ENCODE results near the gene SAPCD2.
"Not testable (repeated sequence)": the region's sequence is repeated elsewhere in the genome, so short reads cannot be mapped to it uniquely, and the experiment has no call there.

SAPCD2 gene

GRCh38 chr9:137064880-137065164, 5.5 kb downstream of the SAPCD2 start:
- DNase-seq (ENCODE audit: low read depth in 2 of 2) = no peak

- no peak for DNase-seq (ENCODE audit: low read depth in 2 of 2)
These were observed 6.1 kb downstream of the SAPCD2 start for GRCh38 chr9:137064027-137064879.

GRCh38 chr9:137063311-137064026, 6.9 kb downstream of the SAPCD2 start:
- DNase-seq (ENCODE audit: low read depth in 2 of 2) = no peak

GRCh38 chr9:137062798-137063197, 7.6 kb downstream of the SAPCD2 start:
- DNase-seq (ENCODE audit: low read depth in 2 of 2) = not testable (repeated sequence)

- DNase-seq (ENCODE audit: low read depth in 2 of 2) = no peak
These were observed 8.0 kb downstream of the SAPCD2 start for GRCh38 chr9:137062384-137062783.

GRCh38 chr9:137058521-137059234, 11.7 kb downstream of the SAPCD2 start:
- DNase-seq (ENCODE audit: low read depth in 2 of 2) = no peak

- DNase-seq (ENCODE audit: low read depth in 2 of 2) = no peak
These were observed 12.8 kb downstream of the SAPCD2 start for GRCh38 chr9:137057545-137057944.

GRCh38 chr9:137056739-137057415, 13.5 kb downstream of the SAPCD2 start:
- DNase-seq (ENCODE audit: low read depth in 2 of 2) = no peak

- no peak for DNase-seq (ENCODE audit: low read depth in 2 of 2)
These were observed 14.7 kb downstream of the SAPCD2 start for GRCh38 chr9:137055385-137056364.

- DNase-seq (ENCODE audit: low read depth in 2 of 2) = no peak
These were observed 15.4 kb downstream of the SAPCD2 start for GRCh38 chr9:137054932-137055384.

GRCh38 chr9:137053944-137054931, 16.1 kb downstream of the SAPCD2 start, which contains the start of gene ENTPD2:
Gene ENTPD2 (minus strand): TSS chr9:137054061. CDS start chr9:137053997, 64 bp downstream.
- DNase-seq (ENCODE audit: low read depth in 2 of 2) = no peak

GRCh38 chr9:137052998-137053943, 17.1 kb downstream of the SAPCD2 start:
- DNase-seq (ENCODE audit: low read depth in 2 of 2) = no peak

GRCh38 chr9:137052293-137052692, 18.1 kb downstream of the SAPCD2 start:
- no peak for DNase-seq (ENCODE audit: low read depth in 2 of 2)

GRCh38 chr9:137051145-137051724, 19.1 kb downstream of the SAPCD2 start:
- DNase-seq (ENCODE audit: low read depth in 2 of 2) = no peak

GRCh38 chr9:137050570-137050969, 19.8 kb downstream of the SAPCD2 start:
- DNase-seq (ENCODE audit: low read depth in 2 of 2) = no peak

- peak in 1 of 2 donors; percentile 62 for DNase-seq (ENCODE audit: low read depth in 2 of 2)
These were observed 20.6 kb downstream of the SAPCD2 start for GRCh38 chr9:137049544-137050449.

Data from stimulated activated CD4-positive, alpha-beta T cell treated with anti-CD3 and anti-CD28 coated beads, Interleukin-15, amount 100 ng/mL, for 48 hours (primary cell).